Fibroblast of lung (primary cell): Measurements from ENCODE around the gene TAX1BP1. TPM values are rescaled to one million over a fixed set of nuclear protein-coding genes. Genes with fewer than 3 reads are reported as not detected.

ENCODE experiments used
- DNase-seq, 2 donors: peaks; one replicate each; pipeline versions ENCODE4 v3.0.0 to v3.0.0-alpha.2; 2010; ENCODE audit warnings: low read depth in 2 of 2
- H2AFZ ChIP-seq: 2 replicates; pipeline ENCODE4 v1.5.1; 2012; ENCODE audit warnings: low read length, control low read depth, inconsistent platforms
- H3K27ac ChIP-seq: 2 replicates; pipeline ENCODE4 v1.5.1; 2011; ENCODE audit warnings: low read length, control low read depth; ENCODE audit not compliant: insufficient read depth
- H3K27me3 ChIP-seq: 2 replicates; pipeline ENCODE4 v1.5.1; 2011; ENCODE audit warnings: mild to moderate bottlenecking, low read length; ENCODE audit not compliant: control insufficient read depth, insufficient read depth
- H3K36me3 ChIP-seq: 2 replicates; pipeline ENCODE4 v1.5.1; 2011; ENCODE audit warnings: low read length; ENCODE audit not compliant: control insufficient read depth, insufficient read depth
- H3K4me1 ChIP-seq: 2 replicates; pipeline ENCODE4 v1.5.1; 2011; ENCODE audit warnings: low read length; ENCODE audit not compliant: control insufficient read depth, insufficient read depth; ENCODE audit errors: extremely low read depth
- H3K4me2 ChIP-seq: 2 replicates; pipeline ENCODE4 v1.5.1; 2011; ENCODE audit warnings: low read length, control low read depth; ENCODE audit not compliant: insufficient read depth; ENCODE audit errors: extremely low read depth
- H3K4me3 ChIP-seq, 4 experiments: fragments of 200-600 bp in 1 of 4; sonication (generic) in 1 of 4; replicated peaks in 1 of 4; 2 replicates each; pipeline ENCODE4 v1.5.1; 2011 to 2016; ENCODE audit warnings: low read length in 4 of 4, low read depth in 3 of 4, mild to moderate bottlenecking in 3 of 4, control low read depth in 2 of 4, inconsistent platforms in 1 of 4, mixed read lengths in 1 of 4; ENCODE audit not compliant: insufficient read depth in 1 of 4; ENCODE audit errors: control extremely low read depth in 1 of 4
- H3K79me2 ChIP-seq: 2 replicates; pipeline ENCODE4 v1.5.1; 2012; ENCODE audit warnings: mild to moderate bottlenecking, low read length, inconsistent platforms; ENCODE audit not compliant: control insufficient read depth, insufficient read depth
- H3K9ac ChIP-seq: 2 replicates; pipeline ENCODE4 v1.5.1; 2011; ENCODE audit warnings: mild to moderate bottlenecking, low read length, control low read depth; ENCODE audit not compliant: insufficient read depth
- H3K9me3 ChIP-seq: 2 replicates; pipeline ENCODE4 v1.5.1; 2012; ENCODE audit warnings: low read depth, low read length; ENCODE audit not compliant: control insufficient read depth, insufficient read depth
- H4K20me1 ChIP-seq: 2 replicates; pipeline ENCODE4 v1.5.1; 2011; ENCODE audit warnings: low read length; ENCODE audit not compliant: control insufficient read depth, insufficient read depth; ENCODE audit errors: extremely low read depth
- CTCF ChIP-seq, 2 donors: IDR thresholded peaks in 1 of 2; conservative IDR thresholded peaks in 1 of 2; 1 replicate in 1 of 2; 2 replicates in 1 of 2; pipeline ENCODE4 v1.5.1; 2011 to 2012; ENCODE audit warnings: low read length in 2 of 2, control low read depth in 1 of 2, inconsistent platforms in 1 of 2, low read depth in 1 of 2, mild to moderate bottlenecking in 1 of 2
- EZH2 ChIP-seq: IDR thresholded peaks from 2 replicates; pipeline ENCODE4 v1.5.1; 2012; ENCODE audit warnings: low read length, control low read depth, mild to moderate bottlenecking; ENCODE audit errors: missing control alignments
- polyA plus RNA-seq, 2 donors: library from polyadenylated mRNA; depleted of rRNA in 1 of 2; stranded (reverse) in 1 of 2; unstranded in 1 of 2; fragments of >200 nt; gene quantifications; 2 replicates each; pipeline ENCODE4 v1.2.1, GENCODE V29; 2011 to 2012; ENCODE audit warnings: missing spikeins in 1 of 2
- total RNA-seq: library from RNA; depleted of rRNA; stranded (reverse); fragments of >200 nt; gene quantifications from 2 replicates; pipeline ENCODE4 v1.2.1, GENCODE V29; 2014

The TAX1BP1 gene
- total and polyA plus RNA-seq, 2 donors (not counting 1 experiment from before 2014, with no cell fraction given): 98.6 to 111 TPM

- H3K79me2 ChIP-seq: no peaks in the 10 kb centered on the region
- H4K20me1 ChIP-seq: no peaks in the 10 kb centered on the region
- H3K36me3 ChIP-seq: peaks cover 7% of the 10 kb centered on the region
- H3K4me3 ChIP-seq: no peak overlapping the region
- H3K9me3 ChIP-seq: no peaks in the 10 kb centered on the region
- DNase-seq: no peak
- H2AFZ ChIP-seq: no peak overlapping the region
- H3K4me2 ChIP-seq: no peak overlapping the region
- no peak overlapping the region for H3K27ac ChIP-seq
- no peaks in the 10 kb centered on the region for H3K27me3 ChIP-seq
- H3K4me1 ChIP-seq: no peaks in the 10 kb centered on the region
- TF ChIP-seq EZH2: no peak
- TF ChIP-seq CTCF (conservative IDR thresholded peaks at IDR 0.05 in 1 of 2, IDR thresholded peaks at IDR 0.05 in 1 of 2; ENCODE audit: low read depth in 1 of 2, low read length in 2 of 2): no peak
- H3K9ac ChIP-seq: no peak overlapping the region
These were observed 13.9 kb downstream of the TAX1BP1 start for GRCh38 chr7:27753863-27754262.

- Histone ChIP-seq H2AFZ (no peak overlapping the region), H3K79me2 (no peaks in the 10 kb centered on the region), H3K27me3 (no peaks in the 10 kb centered on the region), H4K20me1 (no peaks in the 10 kb centered on the region), H3K27ac (no peak overlapping the region), H3K4me3 (no peak overlapping the region), H3K9ac (no peak overlapping the region), H3K9me3 (no peaks in the 10 kb centered on the region), H3K4me2 (no peak overlapping the region), H3K36me3 (peaks cover 2% of the 10 kb centered on the region), H3K4me1 (no peaks in the 10 kb centered on the region)
- TF ChIP-seq EZH2 (no peak), CTCF (conservative IDR thresholded peaks at IDR 0.05 in 1 of 2, IDR thresholded peaks at IDR 0.05 in 1 of 2; ENCODE audit: low read depth in 1 of 2, low read length in 2 of 2) (no peak)
- no peak for DNase-seq
These were observed 16.3 kb downstream of the TAX1BP1 start for GRCh38 chr7:27756298-27756697.

- Histone ChIP-seq H3K9me3 (no peaks in the 10 kb centered on the region), H3K4me1 (no peaks in the 10 kb centered on the region), H4K20me1 (no peaks in the 10 kb centered on the region), H2AFZ (no peak overlapping the region), H3K27me3 (no peaks in the 10 kb centered on the region), H3K4me2 (no peak overlapping the region), H3K36me3 (peaks cover 2% of the 10 kb centered on the region), H3K27ac (no peak overlapping the region), H3K79me2 (no peaks in the 10 kb centered on the region), H3K9ac (no peak overlapping the region), H3K4me3 (no peak overlapping the region)
- TF ChIP-seq CTCF (conservative IDR thresholded peaks at IDR 0.05 in 1 of 2, IDR thresholded peaks at IDR 0.05 in 1 of 2; ENCODE audit: low read depth in 1 of 2, low read length in 2 of 2) (no peak), EZH2 (no peak)
- DNase-seq: no peak
These were observed 19.5 kb downstream of the TAX1BP1 start for GRCh38 chr7:27759491-27759890.
